GM18858 (cell line): ENCODE data around the gene FAM162B.
"Not testable (repeated sequence)": the region's sequence is repeated elsewhere in the genome, so short reads cannot be mapped to it uniquely, and the experiment has no call there.

Experiments
- ATAC-seq: cut with Tn5 transposase; IDR thresholded peaks from one replicate; pipeline ENCODE4 v1.9.1; 2021; ENCODE audit not compliant: unreplicated experiment

Gene FAM162B

GRCh38 chr6:116764961-116765841 is at the start of gene FAM162B:
Gene FAM162B, minus strand, starts transcription at chr6:116765719. Its CDS starts 143 bp downstream, at chr6:116765576.
- no peak for ATAC-seq

GRCh38 chr6:116812051-116812650 is 46.6 kb upstream of the FAM162B start:
- ATAC-seq: no peak

GRCh38 chr6:116801971-116802370 is 36.5 kb upstream of the FAM162B start:
- no peak for ATAC-seq

- no peak for ATAC-seq
These were observed 34.4 kb upstream of the FAM162B start for GRCh38 chr6:116799945-116800344.

GRCh38 chr6:116797585-116797984 is 32.1 kb upstream of the FAM162B start:
- ATAC-seq: no peak

GRCh38 chr6:116793224-116793623 is 27.7 kb upstream of the FAM162B start:
- no peak for ATAC-seq

- ATAC-seq: no peak
These were observed 18.3 kb upstream of the FAM162B start for GRCh38 chr6:116783852-116784251.

GRCh38 chr6:116779573-116780164 is 14.2 kb upstream of the FAM162B start:
- peak; percentile 69 for ATAC-seq

GRCh38 chr6:116773886-116774285 is 8.4 kb upstream of the FAM162B start:
- ATAC-seq: no peak

GRCh38 chr6:116772450-116772849 is 6.9 kb upstream of the FAM162B start:
- ATAC-seq: no peak

- ATAC-seq: no peak
These were observed 2.2 kb upstream of the FAM162B start for GRCh38 chr6:116767715-116768114.

GRCh38 chr6:116766506-116767176 is 1.1 kb upstream of the FAM162B start:
- ATAC-seq: no peak

GRCh38 chr6:116764629-116764960 is 924 bp downstream of the FAM162B start:
- no peak for ATAC-seq

GRCh38 chr6:116763906-116764628 is 1.5 kb downstream of the FAM162B start:
- ATAC-seq: no peak

- ATAC-seq: no peak
These were observed 2.5 kb downstream of the FAM162B start for GRCh38 chr6:116763048-116763447.

GRCh38 chr6:116762235-116762634 is 3.3 kb downstream of the FAM162B start:
- ATAC-seq: no peak

- no peak for ATAC-seq
These were observed 3.7 kb downstream of the FAM162B start for GRCh38 chr6:116761779-116762178.

GRCh38 chr6:116745176-116745575 is 20.3 kb downstream of the FAM162B start:
- no peak for ATAC-seq

- ATAC-seq: no peak
These were observed 23.9 kb downstream of the FAM162B start for GRCh38 chr6:116741571-116741970.

- ATAC-seq: not testable (repeated sequence)
These were observed 25.0 kb downstream of the FAM162B start for GRCh38 chr6:116740486-116740885.

GRCh38 chr6:116737004-116737403 is 28.5 kb downstream of the FAM162B start:
- ATAC-seq: no peak
